Activated naive CD8-positive, alpha-beta T cell treated with anti-CD3 and anti-CD28 coated beads for 36 hours (primary cell): Measurements from ENCODE around the gene KCTD3. TPM values are rescaled to one million over a fixed set of nuclear protein-coding genes. Genes with fewer than 3 reads are reported as not detected.

Source experiments
- DNase-seq: peaks from one replicate; pipeline ENCODE4 v3.0.0; 2021
- H3K27ac Mint-ChIP-seq: one replicate; pipeline ENCODE4 v1.8.0; 2022; ENCODE audit warnings: mild to moderate bottlenecking, moderate library complexity, mixed read lengths
- H3K27me3 Mint-ChIP-seq: one replicate; pipeline ENCODE4 v1.8.0; 2022; ENCODE audit warnings: mild to moderate bottlenecking, mixed read lengths
- H3K36me3 Mint-ChIP-seq: one replicate; pipeline ENCODE4 v1.8.0; 2021; ENCODE audit warnings: mild to moderate bottlenecking, mixed read lengths
- H3K4me1 Mint-ChIP-seq: one replicate; pipeline ENCODE4 v1.8.0; 2021; ENCODE audit warnings: mixed read lengths
- H3K4me3 Mint-ChIP-seq: one replicate; pipeline ENCODE4 v1.8.0; 2022; ENCODE audit warnings: mild to moderate bottlenecking, moderate library complexity, mixed read lengths
- H3K9me3 Mint-ChIP-seq: one replicate; pipeline ENCODE4 v1.8.0; 2022; ENCODE audit warnings: mixed read lengths
- total RNA-seq, 2 experiments: library from RNA; stranded (reverse); gene quantifications; one replicate each; pipeline ENCODE4 v1.2.3, GENCODE V29; 2021

KCTD3 gene
- total RNA-seq, 2 experiments from 2014 or later: 4.3 to 5.1 TPM

GRCh38 chr1:215647738-215648137, 80.6 kb downstream of the KCTD3 start:
- DNase-seq: no peak
- H3K9me3 Mint-ChIP-seq: no peaks in the 10 kb centered on the region
- H3K27me3 Mint-ChIP-seq: peaks cover 6% of the 10 kb centered on the region
- H3K4me3 Mint-ChIP-seq: no peak overlapping the region
- H3K27ac Mint-ChIP-seq: no peak overlapping the region
- H3K36me3 Mint-ChIP-seq: no peaks in the 10 kb centered on the region
- no peaks in the 10 kb centered on the region for H3K4me1 Mint-ChIP-seq

DNA sequence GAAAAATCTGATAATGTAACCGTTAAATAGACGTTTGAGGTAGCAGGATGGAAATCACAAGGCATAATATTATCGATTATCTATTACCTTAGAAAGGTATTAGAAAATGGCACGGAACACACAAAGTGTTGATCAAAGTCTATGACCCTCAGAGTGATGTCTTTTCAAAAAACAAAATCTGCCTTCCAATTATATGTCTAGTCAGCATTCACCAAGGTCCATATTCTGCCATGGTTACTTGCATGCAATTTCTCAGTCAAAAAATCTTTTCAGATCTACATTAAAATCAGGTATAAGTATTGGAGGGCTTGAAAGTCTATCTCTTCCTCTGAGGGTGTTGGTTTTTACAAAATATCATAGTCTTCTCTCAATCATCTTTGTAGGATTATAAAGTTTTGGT, 81.9 kb downstream of the KCTD3 start:
- DNase-seq: no peak
- no peaks in the 10 kb centered on the region for H3K9me3 Mint-ChIP-seq
- H3K36me3 Mint-ChIP-seq: no peaks in the 10 kb centered on the region
- H3K4me1 Mint-ChIP-seq: no peaks in the 10 kb centered on the region
- no peak overlapping the region for H3K27ac Mint-ChIP-seq
- H3K27me3 Mint-ChIP-seq: peaks cover 6% of the 10 kb centered on the region
- no peak overlapping the region for H3K4me3 Mint-ChIP-seq

- Mint-ChIP-seq H3K36me3 (no peaks in the 10 kb centered on the region), H3K4me3 (no peak overlapping the region), H3K27me3 (peaks cover 6% of the 10 kb centered on the region), H3K9me3 (no peaks in the 10 kb centered on the region), H3K27ac (no peak overlapping the region), H3K4me1 (no peaks in the 10 kb centered on the region)
- DNase-seq: no peak
These were observed 83.5 kb downstream of the KCTD3 start for GRCh38 chr1:215650446-215651149.

DNA sequence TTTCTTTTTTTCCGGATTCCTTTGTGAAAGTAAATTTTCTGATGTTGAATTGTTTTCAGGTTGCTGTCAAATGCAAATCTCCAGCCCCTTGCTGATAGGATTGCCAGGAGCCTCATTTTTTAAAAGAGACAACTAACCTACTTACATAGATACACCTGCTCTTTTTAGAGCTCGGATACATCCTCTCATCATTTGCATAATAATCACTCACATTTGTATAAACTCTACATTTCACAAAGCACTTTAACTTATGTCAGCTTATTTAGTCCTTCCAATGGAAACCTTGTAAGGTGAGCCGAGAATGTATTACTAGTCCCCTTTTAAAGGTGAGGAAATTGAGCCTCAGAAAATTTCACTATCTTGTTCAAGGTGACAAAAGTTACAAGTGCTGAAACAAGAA, 84.8 kb downstream of the KCTD3 start:
- Mint-ChIP-seq H3K9me3 (no peaks in the 10 kb centered on the region), H3K27me3 (peaks cover 6% of the 10 kb centered on the region), H3K4me3 (no peak overlapping the region), H3K36me3 (no peaks in the 10 kb centered on the region), H3K4me1 (no peaks in the 10 kb centered on the region), H3K27ac (no peak overlapping the region)
- DNase-seq: no peak

- Mint-ChIP-seq H3K4me3 (no peak overlapping the region), H3K27me3 (peaks cover 6% of the 10 kb centered on the region), H3K36me3 (no peaks in the 10 kb centered on the region), H3K9me3 (no peaks in the 10 kb centered on the region), H3K4me1 (no peaks in the 10 kb centered on the region), H3K27ac (no peak overlapping the region)
- no peak for DNase-seq
These were observed 85.3 kb downstream of the KCTD3 start for GRCh38 chr1:215652371-215652770.

DNA sequence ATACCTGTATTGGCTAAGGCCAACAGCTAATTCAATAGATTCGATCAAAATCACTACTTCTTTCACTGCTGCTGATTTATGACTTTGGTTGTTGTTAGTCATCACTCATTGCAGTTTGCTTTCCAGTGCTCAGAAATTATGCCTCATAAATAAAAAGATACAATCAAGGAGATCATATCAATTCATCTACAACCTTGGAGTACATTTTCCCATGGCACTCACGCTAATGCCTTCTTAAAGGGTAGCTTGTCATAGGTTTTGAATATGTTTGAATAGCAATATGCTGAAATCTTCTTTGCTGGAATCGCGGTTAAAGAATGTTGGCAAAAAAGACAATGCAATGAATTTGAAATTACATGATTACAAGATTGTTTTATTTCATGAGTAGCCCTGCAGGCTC, 89.9 kb downstream of the KCTD3 start:
- no peak overlapping the region for H3K27ac Mint-ChIP-seq
- H3K4me1 Mint-ChIP-seq: no peaks in the 10 kb centered on the region
- H3K36me3 Mint-ChIP-seq: no peaks in the 10 kb centered on the region

DNA sequence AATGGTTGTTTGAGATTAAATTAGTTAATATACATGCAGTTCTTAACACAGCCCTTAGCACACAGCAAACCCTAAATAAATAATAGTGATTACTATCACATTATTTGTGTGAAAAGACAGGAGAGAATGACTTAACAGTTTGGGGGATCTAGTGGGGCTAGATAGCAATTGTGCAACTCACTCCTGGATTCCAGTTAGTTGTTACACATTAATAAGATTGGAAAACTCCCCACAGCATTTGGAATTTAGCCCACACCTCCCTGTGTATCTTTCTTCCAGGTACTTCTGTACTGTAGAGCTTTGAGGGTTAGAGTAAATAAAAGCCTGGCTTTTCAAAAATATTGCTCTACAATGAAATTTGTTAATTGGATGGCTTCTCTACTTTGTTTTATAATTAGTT, 93.2 kb downstream of the KCTD3 start:
- H3K4me3 Mint-ChIP-seq: no peak overlapping the region
- no peaks in the 10 kb centered on the region for H3K4me1 Mint-ChIP-seq
- no peaks in the 10 kb centered on the region for H3K9me3 Mint-ChIP-seq
- H3K36me3 Mint-ChIP-seq: no peaks in the 10 kb centered on the region
- DNase-seq: no peak
- H3K27ac Mint-ChIP-seq: no peak overlapping the region
- H3K27me3 Mint-ChIP-seq: peaks cover 11% of the 10 kb centered on the region

More for the DNA sequence above, 89.9 kb downstream of the KCTD3 start:
- no peak for DNase-seq
- Mint-ChIP-seq H3K9me3 (no peaks in the 10 kb centered on the region), H3K4me3 (no peak overlapping the region), H3K27me3 (peaks cover 11% of the 10 kb centered on the region)

- no peaks in the 10 kb centered on the region for H3K4me1 Mint-ChIP-seq
- H3K36me3 Mint-ChIP-seq: no peaks in the 10 kb centered on the region
- H3K27ac Mint-ChIP-seq: no peak overlapping the region
- peaks cover 11% of the 10 kb centered on the region for H3K27me3 Mint-ChIP-seq
- no peaks in the 10 kb centered on the region for H3K9me3 Mint-ChIP-seq
- no peak for DNase-seq
- no peak overlapping the region for H3K4me3 Mint-ChIP-seq
These were observed 93.9 kb downstream of the KCTD3 start for GRCh38 chr1:215661033-215661432.

DNA sequence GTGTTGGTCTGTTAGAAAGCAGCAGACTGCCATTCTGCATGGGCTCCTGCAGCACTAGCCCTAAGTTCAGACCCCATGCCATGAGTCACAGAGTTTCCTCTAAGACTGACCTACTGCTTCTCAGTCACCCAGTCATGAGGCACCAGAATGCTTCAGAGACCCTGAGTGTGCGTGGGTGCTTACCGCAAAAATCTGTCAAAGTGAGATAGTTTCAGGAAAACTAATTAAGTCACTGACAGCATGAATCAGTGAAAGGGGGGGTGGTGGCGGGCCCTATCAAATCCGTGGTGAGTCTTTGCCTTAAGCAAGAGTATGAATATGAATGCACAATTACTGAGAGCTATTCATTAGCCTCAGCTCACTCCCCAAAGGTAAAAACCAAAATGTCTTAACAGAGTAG, 98.1 kb downstream of the KCTD3 start:
- H3K4me3 Mint-ChIP-seq: no peak overlapping the region
- H3K27me3 Mint-ChIP-seq: no peaks in the 10 kb centered on the region
- DNase-seq: no peak
- no peaks in the 10 kb centered on the region for H3K4me1 Mint-ChIP-seq
- H3K27ac Mint-ChIP-seq: no peak overlapping the region
- peaks cover 2% of the 10 kb centered on the region for H3K9me3 Mint-ChIP-seq
- no peaks in the 10 kb centered on the region for H3K36me3 Mint-ChIP-seq

- no peaks in the 10 kb centered on the region for H3K4me1 Mint-ChIP-seq
- no peak overlapping the region for H3K4me3 Mint-ChIP-seq
- no peaks in the 10 kb centered on the region for H3K36me3 Mint-ChIP-seq
- DNase-seq: no peak
- H3K27me3 Mint-ChIP-seq: no peaks in the 10 kb centered on the region
- no peak overlapping the region for H3K27ac Mint-ChIP-seq
- peaks cover 2% of the 10 kb centered on the region for H3K9me3 Mint-ChIP-seq
These were observed 100.7 kb downstream of the KCTD3 start for GRCh38 chr1:215667761-215668160.

DNA sequence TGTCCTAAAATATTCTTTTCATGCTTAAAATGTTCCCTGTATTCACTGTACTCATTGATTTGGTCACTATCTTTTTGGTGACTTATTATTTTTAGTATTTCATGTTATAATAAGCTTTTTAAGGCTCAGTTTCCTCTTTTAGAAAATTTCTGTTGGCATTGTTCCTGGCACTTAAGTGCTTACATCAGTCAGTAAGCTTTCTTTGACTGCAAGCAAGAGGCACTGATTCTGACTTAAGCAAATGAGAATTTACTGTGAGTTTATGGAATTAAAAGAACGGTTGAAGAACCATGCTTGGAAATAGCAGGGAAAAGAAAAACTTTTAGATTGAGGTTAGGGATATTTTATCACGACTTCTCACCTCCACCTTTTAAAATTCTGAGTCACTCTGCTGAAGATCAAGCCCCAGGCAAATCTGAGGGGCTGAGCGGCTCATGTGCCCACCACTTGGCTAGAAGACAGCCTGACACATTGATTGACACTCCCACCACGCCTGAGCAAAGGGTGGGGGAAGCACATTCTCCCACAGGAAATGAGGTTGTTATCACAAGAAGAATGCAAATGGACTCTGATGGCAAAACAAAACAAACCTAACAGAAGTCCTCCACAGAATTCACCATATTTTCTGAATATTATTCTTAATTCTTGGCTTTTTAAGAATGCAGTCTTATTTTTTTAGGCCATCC, 102.8 kb downstream of the KCTD3 start:
- no peak for DNase-seq
- Mint-ChIP-seq H3K4me1 (no peaks in the 10 kb centered on the region), H3K27me3 (no peaks in the 10 kb centered on the region), H3K27ac (no peak overlapping the region), H3K9me3 (peaks cover 2% of the 10 kb centered on the region), H3K4me3 (no peak overlapping the region), H3K36me3 (no peaks in the 10 kb centered on the region)
